Right hindlimb (tissue), 1 donor: Measurements from ENCODE around the gene MUS81.
"Not testable (repeated sequence)": the region's sequence is repeated elsewhere in the genome, so short reads cannot be mapped to it uniquely, and the experiment has no call there.

Experiments used
- DNase-seq: peaks from one replicate; pipeline ENCODE4 v3.0.0-alpha.2; 2018

Gene MUS81

GRCh38 chr11:65873318-65874156 is 13.3 kb downstream of the MUS81 start:
- peak; percentile 96 for DNase-seq

GRCh38 chr11:65879617-65880016 is 19.4 kb downstream of the MUS81 start, which contains the start of gene CTSW:
Gene CTSW, plus strand, starts transcription at chr11:65879837. Its CDS starts 18 bp downstream, at chr11:65879855.
- no peak for DNase-seq

- no peak for DNase-seq
These were observed 19.8 kb downstream of the MUS81 start for GRCh38 chr11:65880027-65880426.

- DNase-seq = no peak
These were observed 20.7 kb downstream of the MUS81 start for GRCh38 chr11:65880844-65881421.

- no peak for DNase-seq
These were observed 22.2 kb downstream of the MUS81 start for GRCh38 chr11:65882120-65883057.

- DNase-seq = peak; percentile 21
These were observed 23.0 kb downstream of the MUS81 start for GRCh38 chr11:65883058-65883761.

GRCh38 chr11:65883786-65884715 is 23.8 kb downstream of the MUS81 start:
- DNase-seq = no peak

GRCh38 chr11:65884716-65885092 is 24.5 kb downstream of the MUS81 start:
- peak; percentile 79 for DNase-seq

- DNase-seq = no peak
These were observed 25.0 kb downstream of the MUS81 start for GRCh38 chr11:65885231-65885630.

GRCh38 chr11:65885808-65886536 is 25.7 kb downstream of the MUS81 start:
- DNase-seq = no peak

- DNase-seq = peak; percentile 27
These were observed 26.8 kb downstream of the MUS81 start for GRCh38 chr11:65886826-65887722.

GRCh38 chr11:65887723-65888162 is 27.5 kb downstream of the MUS81 start:
- DNase-seq = no peak

- DNase-seq = peak; percentile 99
These were observed 28.1 kb downstream of the MUS81 start, which contains the start of gene FIBP for GRCh38 chr11:65888163-65888814. Gene FIBP, minus strand, starts transcription at chr11:65888471. Its CDS starts 53 bp downstream, at chr11:65888418.

- peak; percentile 98 for DNase-seq
These were observed 30.3 kb downstream of the MUS81 start, which contains the start of gene CCDC85B for GRCh38 chr11:65890324-65891218. Gene CCDC85B, plus strand, starts transcription at chr11:65890673. Its CDS starts 111 bp downstream, at chr11:65890784.

- DNase-seq = peak; percentile 54
These were observed 31.2 kb downstream of the MUS81 start for GRCh38 chr11:65891219-65892136.

- DNase-seq = not testable (repeated sequence)
These were observed 31.9 kb downstream of the MUS81 start for GRCh38 chr11:65892137-65892540.
